CD14-positive monocyte (primary cell): ENCODE data around the gene CHMP2A. TPM values are rescaled to one million over a fixed set of nuclear protein-coding genes. Genes with fewer than 3 reads are reported as not detected.
A peak's percentile ranks its signal among the peaks of the same experiment; 100 is the strongest.

Experiments
- DNase-seq, 3 donors: peaks; one replicate each; pipeline ENCODE4 v3.0.0-alpha.2; 2011 to 2022
- H2AFZ ChIP-seq: 2 replicates; pipeline ENCODE4 v1.6.0; 2012; ENCODE audit warnings: mild to moderate bottlenecking, low read depth, low read length, inconsistent platforms; ENCODE audit not compliant: insufficient read depth, poor library complexity, severe bottlenecking
- H3K27ac ChIP-seq, 2 donors: 1 replicate in 1 of 2; 2 replicates in 1 of 2; pipeline ENCODE4 v1.5.1; 2012 to 2013; ENCODE audit warnings: low read length in 2 of 2, control low read depth in 1 of 2, inconsistent platforms in 1 of 2, low read depth in 1 of 2, mild to moderate bottlenecking in 1 of 2
- H3K27me3 ChIP-seq, 2 donors: one replicate each; pipeline versions ENCODE4 v1.6.0 to v1.6.1; 2011 to 2013; ENCODE audit warnings: low read length in 2 of 2; ENCODE audit not compliant: control insufficient read depth in 2 of 2, insufficient read depth in 2 of 2
- H3K36me3 ChIP-seq, 2 donors: replicated peaks in 1 of 2; 1 replicate in 1 of 2; 2 replicates in 1 of 2; pipeline versions ENCODE4 v1.5.1 to v1.6.1; 2012 to 2013; ENCODE audit warnings: low read length in 2 of 2, control low read depth in 1 of 2, inconsistent platforms in 1 of 2, mild to moderate bottlenecking in 1 of 2; ENCODE audit not compliant: insufficient read depth in 2 of 2, control insufficient read depth in 1 of 2
- H3K4me1 ChIP-seq, 2 donors: 1 replicate in 1 of 2; 2 replicates in 1 of 2; pipeline versions ENCODE4 v1.5.1 to v1.6.1; 2012 to 2013; ENCODE audit warnings: low read length in 2 of 2, control low read depth in 1 of 2, inconsistent platforms in 1 of 2, mild to moderate bottlenecking in 1 of 2, moderate library complexity in 1 of 2; ENCODE audit not compliant: insufficient read depth in 2 of 2, control insufficient read depth in 1 of 2
- H3K4me2 ChIP-seq: replicated peaks from 2 replicates; pipeline ENCODE3; 2012; ENCODE audit warnings: low read length, moderate library complexity, mild to moderate bottlenecking; ENCODE audit not compliant: poor library complexity, severe bottlenecking; ENCODE audit errors: extremely low read depth
- H3K4me3 ChIP-seq, 3 experiments: fragments of 200-600 bp in 1 of 3; sonication (generic) in 1 of 3; replicated peaks in 1 of 3; 1 replicate in 2 of 3; 2 replicates in 1 of 3; pipeline ENCODE4 v1.5.1; 2011 to 2013; ENCODE audit warnings: low read length in 3 of 3, mild to moderate bottlenecking in 3 of 3, control low read depth in 2 of 3, low read depth in 2 of 3, inconsistent platforms in 1 of 3, moderate library complexity in 1 of 3
- H3K79me2 ChIP-seq: 2 replicates; pipeline ENCODE4 v1.6.0; 2012; ENCODE audit warnings: mild to moderate bottlenecking, control low read depth, inconsistent platforms, low read length, moderate library complexity; ENCODE audit not compliant: insufficient read depth
- H3K9ac ChIP-seq: 2 replicates; pipeline ENCODE4 v1.6.0; 2017; ENCODE audit warnings: low read length, mild to moderate bottlenecking; ENCODE audit not compliant: insufficient read depth, poor library complexity, severe bottlenecking
- H3K9me3 ChIP-seq, 2 donors: replicated peaks in 1 of 2; 1 replicate in 1 of 2; 2 replicates in 1 of 2; pipeline versions ENCODE4 v1.5.1 to v1.6.1; 2012 to 2013; ENCODE audit warnings: low read length in 2 of 2, control low read depth in 1 of 2; ENCODE audit not compliant: control insufficient read depth in 1 of 2, insufficient read depth in 1 of 2
- H4K20me1 ChIP-seq: 2 replicates; pipeline ENCODE4 v1.6.0; 2012; ENCODE audit warnings: mild to moderate bottlenecking, low read length, control low read depth, moderate library complexity; ENCODE audit not compliant: insufficient read depth
- H3K27ac Mint-ChIP-seq, 7 donors: one replicate each; pipeline ENCODE4 v1.8.0; 2020; ENCODE audit warnings: mild to moderate bottlenecking in 7 of 7, mixed read lengths in 7 of 7, moderate library complexity in 6 of 7, inconsistent platforms in 2 of 7
- H3K27me3 Mint-ChIP-seq, 3 donors: one replicate each; pipeline ENCODE4 v1.8.0; 2021 to 2022; ENCODE audit warnings: low read depth in 3 of 3, mild to moderate bottlenecking in 3 of 3, mixed read lengths in 3 of 3, moderate library complexity in 3 of 3, inconsistent platforms in 1 of 3
- H3K36me3 Mint-ChIP-seq, 2 donors: one replicate each; pipeline ENCODE4 v1.8.0; 2020; ENCODE audit warnings: mixed read lengths in 2 of 2, inconsistent platforms in 1 of 2, mild to moderate bottlenecking in 1 of 2
- H3K4me1 Mint-ChIP-seq: one replicate; pipeline ENCODE4 v1.8.0; 2020; ENCODE audit warnings: mild to moderate bottlenecking, mixed read lengths
- H3K4me3 Mint-ChIP-seq, 2 donors: one replicate each; pipeline ENCODE4 v1.8.0; 2020; ENCODE audit warnings: mild to moderate bottlenecking in 2 of 2, mixed read lengths in 2 of 2, moderate library complexity in 1 of 2
- H3K9me3 Mint-ChIP-seq, 7 donors: one replicate each; pipeline ENCODE4 v1.8.0; 2020 to 2022; ENCODE audit warnings: mixed read lengths in 7 of 7, mild to moderate bottlenecking in 6 of 7, moderate library complexity in 6 of 7, inconsistent platforms in 2 of 7
- CTCF ChIP-seq: fragments of 200-600 bp; IDR thresholded peaks from one replicate; pipeline ENCODE4 v1.8.0; 2022; ENCODE audit warnings: antibody characterized with exemption, mild to moderate bottlenecking
- WGBS: methylation state at CpG from one replicate; pipeline ENCODE4 v1.1.5; 2013; ENCODE audit warnings: missing lambda C conversion rate; ENCODE audit not compliant: insufficient coverage; 5-methylcytosine and 5-hydroxymethylcytosine counted together
- intact Hi-C, 2 donors: fragments of 100-400 bp; cut with micrococcal nuclease; formaldehyde crosslinking; loops; one replicate each; pipeline versions ENCODE4 v1.15.0 to v1.15.1; 2023
- polyA plus RNA-seq, 3 donors: library from polyadenylated mRNA; depleted of rRNA in 1 of 3; unstranded in 2 of 3; stranded (reverse) in 1 of 3; fragments of 300-500 nt in 2 of 3; fragments of >200 nt in 1 of 3; fragmentation: Illumina TruSeq in 2 of 3; gene quantifications; 1 replicate in 2 of 3; 2 replicates in 1 of 3; pipeline ENCODE4 v1.2.3, GENCODE V29; 2012 to 2021

CHMP2A gene
- polyA plus RNA-seq, 3 donors, result 228 to 323 (median 290) TPM

DNA sequence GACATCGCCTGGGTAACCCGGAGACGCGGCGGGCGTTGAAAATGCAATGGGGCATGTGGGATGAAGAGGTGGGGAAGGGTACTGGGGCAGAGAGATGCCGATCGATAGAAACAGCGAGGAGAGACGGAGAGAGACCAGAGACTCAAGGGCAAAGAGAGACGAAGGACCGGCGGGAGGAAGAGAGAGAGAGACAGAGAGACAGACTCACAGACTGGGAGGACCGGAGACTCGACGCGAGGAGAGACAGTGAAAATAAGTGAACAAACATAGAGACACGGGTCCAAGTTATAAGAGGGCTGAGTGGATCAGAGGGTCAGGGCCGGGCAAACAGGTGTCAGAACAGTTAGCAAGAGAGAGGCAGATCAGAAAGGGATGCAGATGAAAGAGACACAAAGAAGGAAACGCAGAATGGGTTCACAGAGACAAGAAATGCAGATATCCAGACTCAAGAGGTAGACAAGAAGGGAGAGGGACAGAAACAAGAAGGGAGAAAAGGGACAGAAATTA is 18.8 kb upstream of the CHMP2A start:
- no peaks in the 10 kb centered on the region for H3K27me3 ChIP-seq
- H3K9me3 Mint-ChIP-seq, result peaks cover 0 to 3% (median 0%) of the 10 kb centered on the region in 7 donors
- WGBS, result 3% methylated on average over 20 of the region's 20 CpGs
- peaks cover 25% of the 10 kb centered on the region for H3K79me2 ChIP-seq
- no peak for TF ChIP-seq CTCF
- H3K4me3 Mint-ChIP-seq, result peak overlapping the region; percentile 91 to 99
- H3K36me3 ChIP-seq, result peaks cover 3 to 21% of the 10 kb centered on the region in 2 donors
- H3K9me3 ChIP-seq, result no peaks in the 10 kb centered on the region
- H2AFZ ChIP-seq, result peak overlapping the region; percentile 56
- peak overlapping the region; percentile 76 for H3K4me2 ChIP-seq
- intact Hi-C loops, result loop anchor here in 1 of 2 donors (1.0 to 2.0 kb wide), 2 partner anchors 14 to 55 kb away; partner anchors contain the start of gene ZBTB45
- no peak for DNase-seq
- peaks cover 34% of the 10 kb centered on the region for H3K4me1 Mint-ChIP-seq
- peak overlapping the region; percentile 89 for H3K9ac ChIP-seq
- peaks cover 16 to 26% of the 10 kb centered on the region in 2 donors for H3K36me3 Mint-ChIP-seq
- peaks cover 0 to 6% (median 0%) of the 10 kb centered on the region in 3 donors for H3K27me3 Mint-ChIP-seq
- H4K20me1 ChIP-seq, result no peaks in the 10 kb centered on the region
- peaks cover 32 to 37% of the 10 kb centered on the region in 2 donors for H3K4me1 ChIP-seq
- H3K27ac Mint-ChIP-seq, result peak overlapping the region; percentile 100
- peak overlapping the region; percentile 13 to 82 (median 78) for H3K4me3 ChIP-seq
- peak overlapping the region; percentile 96 to 99 for H3K27ac ChIP-seq

GRCh38 chr19:58572818-58573657 is 18.1 kb upstream of the CHMP2A start, which contains the start of gene MZF1:
Gene MZF1, minus strand, starts transcription at chr19:58573335. Its CDS starts 1,946 bp downstream, at chr19:58571389.
- peak; percentile 100 for DNase-seq
- Mint-ChIP-seq H3K9me3 (peaks cover 0 to 3% (median 0%) of the 10 kb centered on the region in 7 donors), H3K36me3 (peaks cover 13 to 25% of the 10 kb centered on the region in 2 donors), H3K4me1 (peaks cover 32% of the 10 kb centered on the region), H3K4me3 (peak within 1 kb of the TSS; percentile 99 to 100), H3K27ac (peak within 1 kb of the TSS; percentile 100), H3K27me3 (peaks cover 0 to 6% (median 0%) of the 10 kb centered on the region in 3 donors)
- no peaks in the 10 kb centered on the region for H3K27me3 ChIP-seq
- peaks cover 32 to 37% of the 10 kb centered on the region in 2 donors for H3K4me1 ChIP-seq
- H3K36me3 ChIP-seq, result peaks cover 3 to 23% of the 10 kb centered on the region in 2 donors
- H3K27ac ChIP-seq, result peak within 1 kb of the TSS; percentile 96 to 99
- H3K79me2 ChIP-seq, result peaks cover 20% of the 10 kb centered on the region
- H3K9me3 ChIP-seq, result no peaks in the 10 kb centered on the region
- peak within 1 kb of the TSS; percentile 58 to 82 (median 78) for H3K4me3 ChIP-seq
- H3K9ac ChIP-seq, result peak within 1 kb of the TSS; percentile 89
- no peaks in the 10 kb centered on the region for H4K20me1 ChIP-seq
- intact Hi-C loops, result loop anchor here in 1 of 2 donors (1.0 to 2.0 kb wide), 2 partner anchors 14 to 54 kb away; partner anchors contain the start of gene ZBTB45
- peak within 1 kb of the TSS; percentile 81 for H2AFZ ChIP-seq
- H3K4me2 ChIP-seq, result peak within 1 kb of the TSS; percentile 76
- under 1% methylated on average over 75 of the region's 75 CpGs for WGBS
- no peak for TF ChIP-seq CTCF
